Lung (tissue), 12 donors: ENCODE measurements around the gene L3MBTL4. TPM values are rescaled to one million over a fixed set of nuclear protein-coding genes. Genes with fewer than 3 reads are reported as not detected.
"Not testable (repeated sequence)": the region's sequence is repeated elsewhere in the genome, so short reads cannot be mapped to it uniquely, and the experiment has no call there.

ENCODE experiments used
- ATAC-seq: fragments of 200-7000 bp; cut with Tn5 transposase; one replicate; pipeline ENCODE4 v1.9.1; 2020; ENCODE audit warnings: moderate number of reproducible peaks; ENCODE audit not compliant: insufficient read depth, low FRiP score
- DNase-seq, 3 donors: peaks; one replicate each; pipeline ENCODE4 v3.0.0-alpha.2; 2013 to 2017
- H3K27ac ChIP-seq, 2 donors: one replicate each; pipeline ENCODE4 v1.5.1; 2013; ENCODE audit warnings: mild to moderate bottlenecking in 2 of 2, moderate library complexity in 2 of 2, control low read depth in 1 of 2, inconsistent platforms in 1 of 2, low read depth in 1 of 2, low read length in 1 of 2
- H3K27me3 ChIP-seq, 3 donors: one replicate each; pipeline ENCODE4 v1.5.1; 2013; ENCODE audit warnings: low read length in 2 of 3; ENCODE audit not compliant: control insufficient read depth in 3 of 3, insufficient read depth in 3 of 3
- H3K36me3 ChIP-seq, 4 donors: one replicate each; pipeline ENCODE4 v1.5.1; 2013; ENCODE audit warnings: low read length in 4 of 4, mild to moderate bottlenecking in 1 of 4, moderate library complexity in 1 of 4; ENCODE audit not compliant: control insufficient read depth in 4 of 4, insufficient read depth in 4 of 4
- H3K4me1 ChIP-seq, 5 donors: one replicate each; pipeline ENCODE4 v1.5.1; 2013; ENCODE audit warnings: low read length in 5 of 5, mild to moderate bottlenecking in 2 of 5, moderate library complexity in 1 of 5; ENCODE audit not compliant: control insufficient read depth in 5 of 5, insufficient read depth in 5 of 5
- H3K4me3 ChIP-seq: one replicate; pipeline ENCODE4 v1.5.1; 2013; ENCODE audit warnings: mild to moderate bottlenecking, control low read depth, moderate library complexity
- H3K9ac ChIP-seq, 2 donors: one replicate each; pipeline ENCODE4 v1.5.1; 2013; ENCODE audit warnings: low read length in 2 of 2, control low read depth in 1 of 2; ENCODE audit not compliant: insufficient read depth in 1 of 2
- H3K9me3 ChIP-seq, 4 donors: one replicate each; pipeline ENCODE4 v1.5.1; 2013; ENCODE audit warnings: low read length in 3 of 4, mild to moderate bottlenecking in 1 of 4, moderate library complexity in 1 of 4; ENCODE audit not compliant: control insufficient read depth in 4 of 4, insufficient read depth in 3 of 4
- CTCF ChIP-seq: IDR thresholded peaks from 2 replicates; pipeline ENCODE4 v1.5.1; 2012; ENCODE audit warnings: mild to moderate bottlenecking; ENCODE audit errors: control extremely low read depth, extremely low read depth
- WGBS, 2 donors: extraction: QIAGEN DNeasy Blood & Tissue Kit; methylation state at CpG; one replicate each; pipeline ENCODE4 v1.1.7; 2013; 5-methylcytosine and 5-hydroxymethylcytosine counted together
- polyA plus RNA-seq, 2 donors: library from polyadenylated mRNA; stranded (reverse); fragments of 200-250 nt; gene quantifications; one replicate each; pipeline ENCODE4 v1.2.1, GENCODE V29; 2013
- total RNA-seq, 2 donors: library from RNA; depleted of rRNA in 1 of 2; stranded (reverse); fragments of >200 nt in 1 of 2; gene quantifications; one replicate each; pipeline ENCODE4 v1.2.1, GENCODE V29; 2014 to 2021
- donor health status: control.
- donor health status: control.
- donor health status: Bipolar disorder and iron deficiency.
- donor health status: healthy.
- donor health status: DM: yes; HTN: yes; CAD: no.

L3MBTL4 gene
- total and polyA plus RNA-seq, 4 donors: 2.8 to 16.8 (median 9.9) TPM

- H3K9ac ChIP-seq: no peak overlapping the region
These were observed 135.4 kb downstream of the L3MBTL4 start for GRCh38 chr18:6279308-6279707.

GRCh38 chr18:6273423-6273822 is 141.3 kb downstream of the L3MBTL4 start:
- TF ChIP-seq CTCF: no peak
- ATAC-seq: no peak
- Histone ChIP-seq H3K4me3 (no peak overlapping the region), H3K9me3 (no peaks in the 10 kb centered on the region), H3K4me1 (peaks cover 0 to 2% (median 0%) of the 10 kb centered on the region in 5 donors), H3K27me3 (no peaks in the 10 kb centered on the region), H3K9ac (no peak overlapping the region), H3K36me3 (no peaks in the 10 kb centered on the region), H3K27ac (no peak overlapping the region)
- 86 to 87% methylated on average over 4 of the region's 6 CpGs for WGBS, 2 donors
- peak; percentile 62 to 91 (median 66) for DNase-seq

More at GRCh38 chr18:6279308-6279707, 135.4 kb downstream of the L3MBTL4 start:
- no peaks in the 10 kb centered on the region for H3K36me3 ChIP-seq
- 80 to 87% methylated on average over 1 of the region's 1 CpG for WGBS, 2 donors
- peaks cover 0 to 2% (median 0%) of the 10 kb centered on the region in 5 donors for H3K4me1 ChIP-seq
- H3K4me3 ChIP-seq: no peak overlapping the region
- no peak overlapping the region for H3K27ac ChIP-seq
- DNase-seq: no peak
- no peak for TF ChIP-seq CTCF
- no peaks in the 10 kb centered on the region for H3K9me3 ChIP-seq
- H3K27me3 ChIP-seq: no peaks in the 10 kb centered on the region
- ATAC-seq: no peak

- ATAC-seq, DNase-seq, H3K27me3 ChIP-seq, H3K9ac ChIP-seq, H3K9me3 ChIP-seq, H3K36me3 ChIP-seq, H3K4me3 ChIP-seq, H3K27ac ChIP-seq, H3K4me1 ChIP-seq: not testable (repeated sequence)
- WGBS, 2 donors: 41 to 61% methylated on average over 8 to 10 of the region's 10 CpGs
These were observed 142.6 kb downstream of the L3MBTL4 start for GRCh38 chr18:6272144-6272543.

GRCh38 chr18:6271585-6271984 is 143.1 kb downstream of the L3MBTL4 start:
- WGBS, 2 donors: 85 to 87% methylated on average over 18 of the region's 18 CpGs
- no peak for TF ChIP-seq CTCF

More at GRCh38 chr18:6271585-6271984, 143.1 kb downstream of the L3MBTL4 start:
- no peaks in the 10 kb centered on the region for H3K36me3 ChIP-seq
- ATAC-seq (no peak), DNase-seq (no peak)
- no peak overlapping the region for H3K9ac ChIP-seq
- peaks cover 0 to 3% (median 0%) of the 10 kb centered on the region in 5 donors for H3K4me1 ChIP-seq
- no peaks in the 10 kb centered on the region for H3K27me3 ChIP-seq
- H3K9me3 ChIP-seq: no peaks in the 10 kb centered on the region
- no peak overlapping the region for H3K4me3 ChIP-seq
- H3K27ac ChIP-seq: no peak overlapping the region
